Fibroblast of the aortic adventitia (primary cell): ENCODE measurements around the gene CASP9. TPM values are rescaled to one million over a fixed set of nuclear protein-coding genes. Genes with fewer than 3 reads are reported as not detected.

Experiments
- DNase-seq: peaks from one replicate; pipeline ENCODE4 v3.0.0-alpha.2; 2010; ENCODE audit warnings: low read depth
- H3K4me3 ChIP-seq: 2 replicates; pipeline ENCODE4 v1.5.1; 2011; ENCODE audit warnings: low read depth, mild to moderate bottlenecking, control low read depth, low read length, moderate library complexity
- CTCF ChIP-seq: IDR thresholded peaks from 2 replicates; pipeline ENCODE4 v1.5.1; 2011; ENCODE audit warnings: mild to moderate bottlenecking, low read length, control low read depth, inconsistent platforms; ENCODE audit not compliant: insufficient read depth
- total RNA-seq: library from RNA; depleted of rRNA; stranded (reverse); fragments of >200 nt; gene quantifications from 2 replicates; pipeline ENCODE4 v1.2.3, GENCODE V29; 2012; ENCODE audit warnings: low replicate concordance

CASP9 gene
- total RNA-seq, 1 donor, result 7.1 TPM

- no peak overlapping the region for H3K4me3 ChIP-seq
- no peak for DNase-seq
- no peak for TF ChIP-seq CTCF
Measured at GRCh38 chr1:15457585-15457984, 66.4 kb downstream of the CASP9 start.

GRCh38 chr1:15456313-15456954, 67.6 kb downstream of the CASP9 start, which contains the start of gene CELA2A:
Gene CELA2A (plus strand): TSS chr1:15456732. CDS start chr1:15456754, 22 bp downstream.
- no peak for DNase-seq
- H3K4me3 ChIP-seq, result no peak within 1 kb of the TSS
- no peak for TF ChIP-seq CTCF

DNA sequence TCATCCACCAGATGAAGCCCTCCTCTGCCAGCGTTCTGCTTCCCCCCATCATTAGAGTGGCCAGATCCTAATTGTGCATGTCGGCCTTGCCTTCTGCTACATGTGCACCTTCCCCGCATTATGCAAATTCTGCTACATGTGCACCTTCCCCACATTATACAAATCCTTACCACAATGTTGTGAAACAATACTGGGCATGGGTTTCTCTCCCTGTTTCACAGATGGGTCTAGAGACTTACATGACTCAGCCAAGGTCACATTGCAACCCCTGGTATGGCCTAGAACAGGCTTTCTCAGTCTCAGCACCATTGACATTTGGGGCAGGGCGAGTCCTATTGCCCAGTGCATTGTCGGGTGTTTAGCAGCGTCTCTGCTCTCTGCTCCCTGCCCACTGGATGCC, 68.5 kb downstream of the CASP9 start:
- H3K4me3 ChIP-seq, result no peak overlapping the region
- DNase-seq, result peak; percentile 26
- no peak for TF ChIP-seq CTCF

GRCh38 chr1:15454256-15454655, 69.8 kb downstream of the CASP9 start:
- H3K4me3 ChIP-seq, result no peak overlapping the region
- peak; percentile 68 for DNase-seq
- no peak for TF ChIP-seq CTCF

- TF ChIP-seq CTCF, result no peak
- no peak for DNase-seq
- no peak overlapping the region for H3K4me3 ChIP-seq
Measured at GRCh38 chr1:15453734-15454133, 70.3 kb downstream of the CASP9 start.

DNA sequence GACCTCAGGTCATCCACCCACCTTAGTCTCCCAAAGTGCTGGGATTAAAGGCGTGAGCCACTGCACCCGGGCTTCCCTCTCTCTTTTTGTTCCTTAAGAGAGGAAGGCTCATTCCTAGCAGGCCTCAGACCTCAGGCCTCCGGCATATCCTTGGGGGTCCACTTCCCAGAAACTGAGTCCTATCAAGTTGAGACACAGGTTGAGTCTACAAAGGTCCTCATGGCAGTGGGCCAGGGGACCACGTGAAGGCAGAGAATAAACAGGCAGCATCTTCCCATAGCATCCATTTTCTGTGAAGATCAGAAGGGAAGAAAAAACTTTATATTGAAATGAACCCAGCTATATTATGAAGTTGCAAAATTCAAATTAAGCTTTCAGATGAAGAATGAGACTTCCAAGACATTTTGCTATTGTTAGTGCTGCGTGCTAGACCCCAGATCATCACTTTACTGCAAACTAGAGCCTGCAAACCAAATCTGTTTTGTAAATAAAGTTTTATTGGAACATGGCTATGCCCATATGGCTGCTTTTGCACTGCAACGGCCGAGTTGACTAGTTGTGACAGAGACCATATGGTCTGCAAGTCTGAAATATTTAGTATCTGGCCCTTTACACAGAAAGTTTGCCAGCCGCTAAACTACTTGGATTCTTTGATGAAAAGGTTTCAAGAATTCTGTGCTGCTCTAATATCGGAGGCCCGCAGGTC, 71.0 kb downstream of the CASP9 start:
- no peak for DNase-seq
- TF ChIP-seq CTCF, result no peak
- H3K4me3 ChIP-seq, result no peak overlapping the region
